HepG2 (cell line): Measurements from ENCODE around the gene MLX. TPM values are rescaled to one million over a fixed set of nuclear protein-coding genes. Genes with fewer than 3 reads are reported as not detected.

ENCODE experiments used
- ATAC-seq: fragments of 200-7000 bp; cut with Tn5 transposase; 3 replicates; pipeline ENCODE4 v1.9.1; 2020; ENCODE audit warnings: mild to moderate bottlenecking, moderate library complexity
- BruUV-seq: library from RNA; stranded (reverse); fragments of 400-500 nt; replicated peaks from 2 replicates; lab custom pipeline; 2021; lab: Mats Ljungman, UMichigan
- CTCF ChIA-PET: fragments of 300-600 bp; formaldehyde crosslinking; extraction: SDS; loops from one replicate; lab custom pipeline; 2021; ENCODE audit warnings: low total read pairs, inconsistent platforms, low intra/inter-chr PET ratio; lab: Yijun Ruan, JAX
- POLR2A ChIA-PET: fragments of 350-600 bp; sonication (Branson Sonifier 250); formaldehyde crosslinking; loops from one replicate; lab custom pipeline; 2020; ENCODE audit warnings: antibody characterized with exemption, inconsistent platforms; lab: Yijun Ruan, JAX
- DNase-seq: peaks from one replicate; pipeline ENCODE4 v3.0.0-alpha.2; 2015; ENCODE audit warnings: low spot score
- FAIRE-seq: peaks from 3 replicates; lab custom pipeline; 2011; peaks lifted over from hg19 to GRCh38; lab: Jason Lieb, UNC
- H2AFZ ChIP-seq: one replicate; pipeline ENCODE4 v1.6.1; 2011; ENCODE audit warnings: low read length, inconsistent platforms
- H3K27ac ChIP-seq: fragments of 300-600 bp; 3 replicates; pipeline ENCODE4 v1.8.0; 2011; ENCODE audit warnings: mixed run types, mild to moderate bottlenecking, mixed read lengths, low read length, inconsistent platforms; ENCODE audit not compliant: insufficient read depth; ENCODE audit errors: extremely low read length
- H3K27me3 ChIP-seq, 2 experiments: fragments of 200-600 bp in 1 of 2; 2 replicates in 1 of 2; 3 replicates in 1 of 2; pipeline versions ENCODE4 v1.6.0 to v1.8.0; 2011; ENCODE audit warnings: low read length in 2 of 2, mild to moderate bottlenecking in 2 of 2, moderate library complexity in 2 of 2, inconsistent platforms in 1 of 2; ENCODE audit not compliant: insufficient read depth in 2 of 2, control insufficient read depth in 1 of 2
- H3K36me3 ChIP-seq, 2 experiments: fragments of 200-600 bp in 1 of 2; replicated peaks in 1 of 2; 2 replicates in 1 of 2; 3 replicates in 1 of 2; pipeline versions ENCODE4 v1.5.1 to v1.8.0; 2011; ENCODE audit warnings: low read length in 2 of 2, inconsistent platforms in 1 of 2; ENCODE audit not compliant: insufficient read depth in 2 of 2, control insufficient read depth in 1 of 2
- H3K4me1 ChIP-seq: 2 replicates; pipeline ENCODE4 v1.5.1; 2012; ENCODE audit warnings: low read length, inconsistent platforms; ENCODE audit not compliant: insufficient read depth
- H3K4me2 ChIP-seq: 2 replicates; pipeline ENCODE4 v1.6.0; 2011; ENCODE audit warnings: low read depth, low read length, inconsistent platforms
- H3K4me3 ChIP-seq, 3 experiments: fragments of 200-600 bp in 1 of 3; sonication (generic), shearing (Covaris generic) in 1 of 3; replicated peaks in 1 of 3; 2 replicates each; pipeline ENCODE4 v1.5.1; 2011 to 2016; ENCODE audit warnings: low read length in 3 of 3, inconsistent platforms in 2 of 3, low read depth in 2 of 3, mild to moderate bottlenecking in 2 of 3, control low read depth in 1 of 3, mixed read lengths in 1 of 3; ENCODE audit not compliant: insufficient read depth in 1 of 3
- H3K79me2 ChIP-seq: one replicate; pipeline ENCODE4 v1.6.1; 2011; ENCODE audit warnings: low read length, inconsistent platforms; ENCODE audit not compliant: insufficient read depth
- H3K9ac ChIP-seq: 2 replicates; pipeline ENCODE4 v1.6.0; 2011; ENCODE audit warnings: mild to moderate bottlenecking, low read depth, low read length, inconsistent platforms; ENCODE audit not compliant: insufficient read depth
- H3K9me3 ChIP-seq: 2 replicates; pipeline ENCODE4 v1.5.1; 2012; ENCODE audit warnings: mild to moderate bottlenecking, low read length
- H4K20me1 ChIP-seq: 2 replicates; pipeline ENCODE4 v1.6.0; 2011; ENCODE audit warnings: inconsistent platforms, mild to moderate bottlenecking, low read length, moderate library complexity; ENCODE audit not compliant: insufficient read depth
- CBX5 ChIP-seq: sonication (generic); formaldehyde crosslinking; IDR thresholded peaks from 2 replicates; pipeline ENCODE4 v1.4.0; 2020; ENCODE audit warnings: missing genetic modification reagents, borderline replicate concordance
- DNMT3B ChIP-seq: conservative IDR thresholded peaks from 2 replicates; pipeline ENCODE4 v1.6.1; 2016; ENCODE audit warnings: missing biosample characterization, control low read depth
- EED ChIP-seq: sonication (generic); formaldehyde crosslinking; IDR thresholded peaks from 2 replicates; pipeline ENCODE4 v1.5.0; 2020; ENCODE audit warnings: mild to moderate bottlenecking, missing genetic modification reagents
- NFIC ChIP-seq: IDR thresholded peaks from 2 replicates; pipeline ENCODE4 v1.6.1; 2012; ENCODE audit warnings: mild to moderate bottlenecking, low read length, inconsistent platforms
- PHF8 ChIP-seq: sonication (generic); formaldehyde crosslinking; IDR thresholded peaks from 2 replicates; pipeline ENCODE4 v1.5.0; 2020; ENCODE audit warnings: missing genetic modification reagents
- POLR2A ChIP-seq, 2 experiments: IDR thresholded peaks; 2 replicates each; pipeline ENCODE4 v1.6.1; 2011; ENCODE audit warnings: low read depth in 2 of 2, low read length in 2 of 2, mild to moderate bottlenecking in 1 of 2, moderate library complexity in 1 of 2; ENCODE audit not compliant: insufficient read depth in 1 of 2
- RAD21 ChIP-seq: fragments of 450-650 bp; formaldehyde crosslinking; IDR thresholded peaks from 2 replicates; pipeline ENCODE4 v1.5.0; 2020; ENCODE audit warnings: mild to moderate bottlenecking
- WIZ ChIP-seq: sonication (generic); formaldehyde crosslinking; IDR thresholded peaks from 2 replicates; pipeline ENCODE4 v1.5.1; 2020; ENCODE audit warnings: mild to moderate bottlenecking, missing genetic modification reagents
- ZC3H13 ChIP-seq: sonication (generic); formaldehyde crosslinking; IDR thresholded peaks from 2 replicates; pipeline ENCODE4 v1.8.1; 2023; ENCODE audit warnings: mild to moderate bottlenecking, missing genetic modification reagents, moderate library complexity
- ZFP41 ChIP-seq: sonication (generic); formaldehyde crosslinking; IDR thresholded peaks from 2 replicates; pipeline ENCODE4 v1.4.0; 2020; ENCODE audit warnings: mild to moderate bottlenecking, missing genetic modification reagents, borderline replicate concordance
- ZNF101 ChIP-seq: sonication (generic); formaldehyde crosslinking; IDR thresholded peaks from 2 replicates; pipeline ENCODE4 v1.4.0; 2020; ENCODE audit warnings: mild to moderate bottlenecking, low read depth, missing genetic modification reagents, borderline replicate concordance
- ZNF335 ChIP-seq: sonication (generic); formaldehyde crosslinking; IDR thresholded peaks from 2 replicates; pipeline ENCODE4 v1.4.0; 2020; ENCODE audit warnings: missing genetic modification reagents
- ZNF33B ChIP-seq: sonication (generic); formaldehyde crosslinking; IDR thresholded peaks from 2 replicates; pipeline ENCODE4 v1.5.1; 2020; ENCODE audit warnings: mild to moderate bottlenecking, missing genetic modification reagents
- ZNF441 ChIP-seq: sonication (generic); formaldehyde crosslinking; IDR thresholded peaks from 2 replicates; pipeline ENCODE4 v1.7.0; 2021; ENCODE audit warnings: missing genetic modification reagents, borderline replicate concordance
- ZNF567 ChIP-seq: sonication (generic); formaldehyde crosslinking; IDR thresholded peaks from 2 replicates; pipeline ENCODE4 v1.8.1; 2023; ENCODE audit warnings: mild to moderate bottlenecking, missing genetic modification reagents, borderline replicate concordance
- ZNF670 ChIP-seq: sonication (generic); formaldehyde crosslinking; IDR thresholded peaks from 2 replicates; pipeline ENCODE4 v1.8.0; 2022; ENCODE audit warnings: mild to moderate bottlenecking, missing genetic modification reagents, borderline replicate concordance
- ZNF720 ChIP-seq: sonication (generic); formaldehyde crosslinking; IDR thresholded peaks from 2 replicates; pipeline ENCODE4 v1.4.0; 2020; ENCODE audit warnings: missing genetic modification reagents
- ZSCAN29 ChIP-seq: sonication (generic); formaldehyde crosslinking; conservative IDR thresholded peaks from 2 replicates; pipeline ENCODE4 v1.4.0; 2020; ENCODE audit warnings: mild to moderate bottlenecking, missing genetic modification reagents
- ZZZ3 ChIP-seq: sonication (generic); formaldehyde crosslinking; IDR thresholded peaks from 2 replicates; pipeline ENCODE4 v1.4.0; 2020; ENCODE audit warnings: missing genetic modification reagents, mild to moderate bottlenecking, borderline replicate concordance
- WGBS: methylation state at CpG from one replicate; pipeline ENCODE4 v1.1.6; 2017; ENCODE audit warnings: low lambda C conversion rate; 5-methylcytosine and 5-hydroxymethylcytosine counted together
- in situ Hi-C: cut with HindIII; loops from 2 replicates; pipeline ENCODE4 v1.10.0; 2017; ENCODE audit warnings: low pct_unique_long_range_greater_than_20kb; ENCODE audit not compliant: extremely low pct_ligation_motif_present
- intact Hi-C: fragments of 100-400 bp; cut with micrococcal nuclease; formaldehyde crosslinking; loops from one replicate; pipeline ENCODE4 v1.10.0; 2022; ENCODE audit not compliant: unreplicated experiment
- polyA plus RNA-seq, 8 experiments: library from polyadenylated mRNA; depleted of rRNA in 3 of 8; stranded (reverse) in 7 of 8; unstranded in 1 of 8; fragments of >200 nt; fragmentation: Illumina TruSeq in 4 of 8; extraction: Trizol in 4 of 8; gene quantifications; 2 replicates each; pipeline versions ENCODE4 v1.2.1 to v1.2.3, GENCODE V29; 2011 to 2016; ENCODE audit warnings: low read depth in 4 of 8, missing spikeins in 1 of 8, mixed read lengths in 1 of 8; ENCODE audit not compliant: insufficient read depth in 1 of 8
- total RNA-seq, 5 experiments: library from RNA; depleted of rRNA; stranded (reverse); fragments of >200 nt; fragmentation: Illumina TruSeq; extraction: Trizol; gene quantifications; 2 replicates each; pipeline ENCODE4 v1.2.3, GENCODE V29; 2016; ENCODE audit warnings: low read depth in 1 of 5
- TF ChIP-seq, protein P1 (sequence below): sonication (generic); formaldehyde crosslinking; IDR thresholded peaks from 2 replicates; pipeline ENCODE4 v1.4.0; 2020; ENCODE audit warnings: mild to moderate bottlenecking, missing genetic modification reagents
- TF ChIP-seq, protein P2 (sequence below): sonication (generic); formaldehyde crosslinking; IDR thresholded peaks from 2 replicates; pipeline ENCODE4 v1.4.0; 2020; ENCODE audit warnings: missing genetic modification reagents; ENCODE audit errors: not compliant biosample characterization
- TF ChIP-seq, protein P3 (sequence below): sonication (generic); formaldehyde crosslinking; IDR thresholded peaks from 2 replicates; pipeline ENCODE4 v1.4.0; 2020; ENCODE audit warnings: missing genetic modification reagents

Gene MLX
- total and polyA plus RNA-seq, 2 of the 13 experiments (the other 11 are each of a cell fraction or from before 2014, with no cell fraction given): 38.9 to 74.4 TPM

DNA sequence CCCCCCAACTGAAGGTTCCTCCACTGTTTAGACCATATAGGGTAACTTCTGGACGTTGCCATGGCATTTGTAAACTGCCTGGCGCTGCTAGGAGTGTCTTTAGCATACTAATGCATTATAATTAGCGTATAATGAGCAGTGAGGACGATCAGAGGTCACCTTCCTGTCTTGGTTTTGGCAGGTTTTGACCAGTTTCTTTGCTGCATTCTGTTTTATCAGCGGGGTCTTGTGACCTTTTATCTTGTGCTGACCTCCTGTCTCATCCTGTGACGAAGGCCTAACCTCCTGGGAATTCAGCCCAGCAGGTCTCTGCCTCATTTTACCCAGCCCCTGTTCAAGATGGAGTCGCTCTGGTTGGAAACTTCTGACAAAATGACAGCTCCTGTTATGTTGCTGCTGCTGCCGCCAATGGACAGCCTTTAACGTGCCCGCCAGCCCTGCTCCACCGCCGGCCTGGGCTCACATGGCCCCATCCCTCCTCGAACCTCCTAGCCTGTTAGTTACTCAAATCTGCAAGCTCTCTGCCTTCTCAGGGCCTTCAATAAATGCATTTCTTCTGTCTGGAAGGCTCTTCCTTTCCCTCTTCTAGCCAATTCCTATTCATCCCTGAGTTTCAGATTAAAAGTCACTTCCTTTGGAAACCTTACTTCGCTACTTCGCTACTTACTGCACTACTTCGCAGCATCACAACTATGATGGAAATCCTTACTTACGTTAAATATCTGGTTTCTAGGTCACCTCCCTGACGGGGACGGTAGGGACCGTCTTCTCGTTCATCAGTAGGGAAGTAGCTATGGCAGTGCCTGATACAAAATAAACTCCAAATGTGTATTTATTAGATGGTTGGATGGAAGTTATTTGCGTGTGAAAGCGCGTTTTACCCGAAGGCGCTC, 31.5 kb upstream of the MLX start:
- ChIA-PET CTCF (no interaction called here), POLR2A (interaction anchor here (1.0 to 4.2 kb wide), 24 partner anchors 8 to 223 kb away, joined by 3 to 68 read pairs (median 6); partner anchors contain the start of genes CAVIN1, COASY, HSD17B1 and MLX)
- Histone ChIP-seq H3K36me3 (peaks cover 3 to 5% of the 10 kb centered on the region in 2 experiments; a peak in 1 of 5 replicates), H3K4me3 (peak overlapping the region; percentile 40 to 72 (median 54)), H3K27me3 (no peaks in the 10 kb centered on the region), H3K9ac (peak overlapping the region; percentile 83), H2AFZ (no peak overlapping the region), H3K9me3 (no peaks in the 10 kb centered on the region), H4K20me1 (no peaks in the 10 kb centered on the region), H3K4me2 (peak overlapping the region; percentile 99), H3K79me2 (peaks cover 13% of the 10 kb centered on the region), H3K27ac (peak overlapping the region; percentile 79), H3K4me1 (peaks cover 62% of the 10 kb centered on the region)
- DNase-seq: no peak
- 53% methylated on average over 26 of the region's 26 CpGs for WGBS
- in situ Hi-C loops: no loop called here
- BruUV-seq: TSS peak; percentile 96
- intact Hi-C loops: no loop called here
- no peak for FAIRE-seq
- no peak for ATAC-seq
- 0 out of 2 replicates have a peak, but pooled peaks have one; percentile 53 for TF ChIP-seq ZNF335
- TF ChIP-seq NFIC: no peak
- peak; percentile 82 for TF ChIP-seq WIZ (CRISPR knock-in tag)
- TF ChIP-seq ZNF33B: peak; percentile 24; the same call in 1 of the 2 replicates
- TF ChIP-seq, protein P1, sequence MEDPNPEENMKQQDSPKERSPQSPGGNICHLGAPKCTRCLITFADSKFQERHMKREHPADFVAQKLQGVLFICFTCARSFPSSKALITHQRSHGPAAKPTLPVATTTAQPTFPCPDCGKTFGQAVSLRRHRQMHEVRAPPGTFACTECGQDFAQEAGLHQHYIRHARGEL (CRISPR knock-in tag): peak; percentile 58; the same call in 1 of the 2 replicates
- 0 out of 2 replicates have a peak, but pooled peaks have one; percentile 58 for TF ChIP-seq ZNF567 (CRISPR knock-in tag)
- peak; percentile 94; the same call in 1 of the 2 replicates for TF ChIP-seq ZNF670 (CRISPR knock-in tag)
- TF ChIP-seq, protein P2, sequence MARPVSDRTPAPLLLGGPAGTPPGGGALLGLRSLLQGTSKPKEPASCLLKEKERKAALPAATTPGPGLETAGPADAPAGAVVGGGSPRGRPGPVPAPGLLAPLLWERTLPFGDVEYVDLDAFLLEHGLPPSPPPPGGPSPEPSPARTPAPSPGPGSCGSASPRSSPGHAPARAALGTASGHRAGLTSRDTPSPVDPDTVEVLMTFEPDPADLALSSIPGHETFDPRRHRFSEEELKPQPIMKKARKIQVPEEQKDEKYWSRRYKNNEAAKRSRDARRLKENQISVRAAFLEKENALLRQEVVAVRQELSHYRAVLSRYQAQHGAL (CRISPR knock-in tag): no peak
- TF ChIP-seq, protein P3, sequence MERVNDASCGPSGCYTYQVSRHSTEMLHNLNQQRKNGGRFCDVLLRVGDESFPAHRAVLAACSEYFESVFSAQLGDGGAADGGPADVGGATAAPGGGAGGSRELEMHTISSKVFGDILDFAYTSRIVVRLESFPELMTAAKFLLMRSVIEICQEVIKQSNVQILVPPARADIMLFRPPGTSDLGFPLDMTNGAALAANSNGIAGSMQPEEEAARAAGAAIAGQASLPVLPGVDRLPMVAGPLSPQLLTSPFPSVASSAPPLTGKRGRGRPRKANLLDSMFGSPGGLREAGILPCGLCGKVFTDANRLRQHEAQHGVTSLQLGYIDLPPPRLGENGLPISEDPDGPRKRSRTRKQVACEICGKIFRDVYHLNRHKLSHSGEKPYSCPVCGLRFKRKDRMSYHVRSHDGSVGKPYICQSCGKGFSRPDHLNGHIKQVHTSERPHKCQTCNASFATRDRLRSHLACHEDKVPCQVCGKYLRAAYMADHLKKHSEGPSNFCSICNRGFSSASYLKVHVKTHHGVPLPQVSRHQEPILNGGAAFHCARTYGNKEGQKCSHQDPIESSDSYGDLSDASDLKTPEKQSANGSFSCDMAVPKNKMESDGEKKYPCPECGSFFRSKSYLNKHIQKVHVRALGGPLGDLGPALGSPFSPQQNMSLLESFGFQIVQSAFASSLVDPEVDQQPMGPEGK (CRISPR knock-in tag): no peak
- peak; percentile 77 for TF ChIP-seq DNMT3B
- TF ChIP-seq ZSCAN29: 0 out of 2 replicates have a peak, but pooled peaks have one; percentile 44
- TF ChIP-seq POLR2A (IDR thresholded peaks at IDR 0.05; ENCODE audit: insufficient read depth in 1 of 2, low read depth in 2 of 2, low read length in 2 of 2): peak in 1 of 2 experiments; percentile 70; a peak in 1 of 4 replicates
- peak; percentile 84; the same call in 1 of the 2 replicates for TF ChIP-seq ZFP41 (CRISPR knock-in tag)
- TF ChIP-seq ZZZ3 (CRISPR knock-in tag): no peak; the same call in 1 of the 2 replicates
- TF ChIP-seq ZNF720 (CRISPR knock-in tag): no peak
- 0 out of 2 replicates have a peak, but pooled peaks have one; percentile 13 for TF ChIP-seq CBX5
- 0 out of 2 replicates have a peak, but pooled peaks have one; percentile 9 for TF ChIP-seq RAD21 (CRISPR knock-in tag)
- TF ChIP-seq PHF8: no peak
- TF ChIP-seq ZNF441: peak; percentile 2; the same call in 1 of the 2 replicates
- TF ChIP-seq EED (CRISPR knock-in tag): no peak
- no peak for TF ChIP-seq ZNF101
- peak; percentile 94 for TF ChIP-seq ZC3H13 (CRISPR knock-in tag)
